ENCODE measurements around the gene MRGPRG. TPM values are rescaled to one million over a fixed set of nuclear protein-coding genes. Genes with fewer than 3 reads are reported as not detected.

Gene MRGPRG
- total RNA-seq, 1 donor from 2014 or later, result not detected

GRCh38 chr11:3226846-3227567 is 8.4 kb upstream of the MRGPRG start:
- Histone ChIP-seq H3K27ac (no peak overlapping the region), H3K36me3 (no peaks in the 10 kb centered on the region), H3K4me1 (no peaks in the 10 kb centered on the region), H3K27me3 (peaks cover 50% of the 10 kb centered on the region), H3K4me3 (no peak overlapping the region), H3K9me3 (no peaks in the 10 kb centered on the region)
- no peak for ATAC-seq
- intact Hi-C loops (cut with DNase I), result no loop called here
- no peak for TF ChIP-seq CTCF (IDR thresholded peaks at IDR 0.05)
- DNase-seq, result no peak

- Histone ChIP-seq H3K27ac (no peak overlapping the region), H3K4me1 (no peaks in the 10 kb centered on the region), H3K9me3 (no peaks in the 10 kb centered on the region), H3K27me3 (peaks cover 57% of the 10 kb centered on the region), H3K36me3 (no peaks in the 10 kb centered on the region), H3K4me3 (no peak overlapping the region)
- ATAC-seq, result peak; percentile 11
- no peak for TF ChIP-seq CTCF (IDR thresholded peaks at IDR 0.05)
- intact Hi-C loops (cut with DNase I), result no loop called here
- no peak for DNase-seq
Observed at GRCh38 chr11:3225826-3226750, 7.5 kb upstream of the MRGPRG start.

- ATAC-seq (no peak), DNase-seq (no peak)
- intact Hi-C loops (cut with DNase I), result no loop called here
- H3K4me3 ChIP-seq, result no peak overlapping the region
- TF ChIP-seq CTCF (IDR thresholded peaks at IDR 0.05), result no peak
- H3K9me3 ChIP-seq, result no peaks in the 10 kb centered on the region
- no peaks in the 10 kb centered on the region for H3K4me1 ChIP-seq
- H3K27ac ChIP-seq, result no peak overlapping the region
- H3K27me3 ChIP-seq, result peaks cover 52% of the 10 kb centered on the region
- H3K36me3 ChIP-seq, result no peaks in the 10 kb centered on the region
Observed at GRCh38 chr11:3225159-3225758, 6.6 kb upstream of the MRGPRG start.

GRCh38 chr11:3224401-3225057 is 5.9 kb upstream of the MRGPRG start:
- DNase-seq, result no peak
- intact Hi-C loops (cut with DNase I), result no loop called here
- no peak for TF ChIP-seq CTCF (IDR thresholded peaks at IDR 0.05)
- H3K9me3 ChIP-seq, result no peaks in the 10 kb centered on the region
- ATAC-seq, result no peak
- H3K4me1 ChIP-seq, result no peaks in the 10 kb centered on the region
- H3K4me3 ChIP-seq, result no peak overlapping the region
- peaks cover 47% of the 10 kb centered on the region for H3K27me3 ChIP-seq
- H3K27ac ChIP-seq, result no peak overlapping the region
- no peaks in the 10 kb centered on the region for H3K36me3 ChIP-seq

GRCh38 chr11:3223932-3224381 is 5.3 kb upstream of the MRGPRG start:
- no peaks in the 10 kb centered on the region for H3K4me1 ChIP-seq
- no peak overlapping the region for H3K27ac ChIP-seq
- no peaks in the 10 kb centered on the region for H3K36me3 ChIP-seq
- ATAC-seq (no peak), DNase-seq (no peak)
- intact Hi-C loops (cut with DNase I), result no loop called here
- H3K4me3 ChIP-seq, result no peak overlapping the region
- no peak for TF ChIP-seq CTCF (IDR thresholded peaks at IDR 0.05)
- H3K27me3 ChIP-seq, result peaks cover 49% of the 10 kb centered on the region
- no peaks in the 10 kb centered on the region for H3K9me3 ChIP-seq
